H9 (cell line): ENCODE results near the gene MYOCD. TPM values are rescaled to one million over a fixed set of nuclear protein-coding genes. Genes with fewer than 3 reads are reported as not detected.

Experiments used
- DNase-seq: peaks from one replicate; pipeline ENCODE4 v3.0.0-alpha.2; 2017
- H2AFZ ChIP-seq: one replicate; pipeline ENCODE4 v1.6.1; 2013; ENCODE audit warnings: mild to moderate bottlenecking, low read length, control low read depth, moderate library complexity
- H2AK5ac ChIP-seq: 2 replicates; pipeline ENCODE4 v1.6.1; 2013; ENCODE audit warnings: low read length, control low read depth, mixed read lengths; ENCODE audit not compliant: insufficient read length
- H2BK120ac ChIP-seq: one replicate; pipeline ENCODE4 v1.6.1; 2013; ENCODE audit warnings: low read depth, mild to moderate bottlenecking, low read length, control low read depth, inconsistent platforms; ENCODE audit not compliant: poor library complexity, severe bottlenecking
- H2BK12ac ChIP-seq: 2 replicates; pipeline ENCODE4 v1.6.1; 2013; ENCODE audit warnings: low read length, control low read depth, mixed read lengths, low read depth; ENCODE audit not compliant: insufficient read length
- H2BK15ac ChIP-seq: 2 replicates; pipeline ENCODE4 v1.6.1; 2013; ENCODE audit warnings: low read depth, low read length, control low read depth
- H2BK20ac ChIP-seq: one replicate; pipeline ENCODE4 v1.6.1; 2013; ENCODE audit warnings: low read depth, mild to moderate bottlenecking, low read length, control low read depth, inconsistent platforms; ENCODE audit not compliant: poor library complexity, severe bottlenecking
- H2BK5ac ChIP-seq: 2 replicates; pipeline ENCODE4 v1.6.1; 2013; ENCODE audit warnings: low read length, control low read depth, mixed read lengths; ENCODE audit not compliant: insufficient read length
- H3K14ac ChIP-seq: 2 replicates; pipeline ENCODE4 v1.6.1; 2013; ENCODE audit warnings: low read length, control low read depth; ENCODE audit not compliant: insufficient read depth
- H3K18ac ChIP-seq: 2 replicates; pipeline ENCODE4 v1.6.1; 2013; ENCODE audit warnings: low read depth, mild to moderate bottlenecking, mixed read lengths, low read length, control low read depth; ENCODE audit not compliant: insufficient read length
- H3K23ac ChIP-seq: 2 replicates; pipeline ENCODE4 v1.6.1; 2013; ENCODE audit warnings: low read length, control low read depth, mixed read lengths, low read depth; ENCODE audit not compliant: insufficient read length
- H3K23me2 ChIP-seq: 2 replicates; pipeline ENCODE4 v1.6.1; 2013; ENCODE audit warnings: low read depth, mild to moderate bottlenecking, mixed read lengths, low read length, control low read depth; ENCODE audit not compliant: insufficient read length, poor library complexity, severe bottlenecking
- H3K27ac ChIP-seq: 2 replicates; pipeline ENCODE4 v1.5.1; 2013; ENCODE audit warnings: low read length, control low read depth, mixed read lengths, low read depth; ENCODE audit not compliant: insufficient read length
- H3K27me3 ChIP-seq: 2 replicates; pipeline ENCODE4 v1.6.1; 2013; ENCODE audit warnings: low read length, control low read depth, inconsistent platforms; ENCODE audit not compliant: insufficient read depth
- H3K4ac ChIP-seq: 2 replicates; pipeline ENCODE4 v1.6.1; 2013; ENCODE audit warnings: low read depth, mild to moderate bottlenecking, control low read depth, inconsistent platforms, low read length, moderate library complexity
- H3K4me1 ChIP-seq: 2 replicates; pipeline ENCODE4 v1.6.1; 2013; ENCODE audit warnings: low read length, control low read depth, inconsistent platforms; ENCODE audit not compliant: insufficient read depth
- H3K4me2 ChIP-seq: 2 replicates; pipeline ENCODE4 v1.6.1; 2013; ENCODE audit warnings: low read length, control low read depth, mixed read lengths; ENCODE audit not compliant: insufficient read length, insufficient read depth
- H3K56ac ChIP-seq: 2 replicates; pipeline ENCODE4 v1.6.1; 2013; ENCODE audit warnings: low read depth, mild to moderate bottlenecking, mixed read lengths, low read length, control low read depth; ENCODE audit not compliant: insufficient read length
- H3K79me1 ChIP-seq: 2 replicates; pipeline ENCODE4 v1.6.1; 2013; ENCODE audit warnings: low read depth, mild to moderate bottlenecking, moderate library complexity, low read length, control low read depth, inconsistent platforms; ENCODE audit not compliant: insufficient read depth, poor library complexity, severe bottlenecking
- H3K79me2 ChIP-seq: 2 replicates; pipeline ENCODE4 v1.6.1; 2013; ENCODE audit warnings: low read length, control low read depth, inconsistent platforms; ENCODE audit not compliant: insufficient read depth
- H3K9ac ChIP-seq: 2 replicates; pipeline ENCODE4 v1.6.1; 2013; ENCODE audit warnings: low read length, control low read depth, mixed read lengths; ENCODE audit not compliant: insufficient read length; ENCODE audit errors: extremely low read depth
- H3K9me3 ChIP-seq: one replicate; pipeline ENCODE4 v1.6.1; 2013; ENCODE audit warnings: low read depth, low read length, inconsistent platforms; ENCODE audit not compliant: control insufficient read depth
- H3T11ph ChIP-seq: one replicate; pipeline ENCODE4 v1.6.1; 2013; ENCODE audit warnings: mild to moderate bottlenecking, low read length, control low read depth, inconsistent platforms
- H4K20me1 ChIP-seq: one replicate; pipeline ENCODE4 v1.6.1; 2013; ENCODE audit not compliant: control insufficient read depth, insufficient read length, insufficient read depth
- H4K5ac ChIP-seq: 2 replicates; pipeline ENCODE4 v1.6.1; 2013; ENCODE audit warnings: low read depth, mild to moderate bottlenecking, mixed read lengths, low read length, control low read depth; ENCODE audit not compliant: insufficient read length
- H4K8ac ChIP-seq: replicated peaks from 2 replicates; pipeline ENCODE4 v1.6.1; 2013; ENCODE audit warnings: low read length, control low read depth, mixed read lengths, low read depth; ENCODE audit not compliant: insufficient read length
- H4K91ac ChIP-seq: 2 replicates; pipeline ENCODE4 v1.6.1; 2013; ENCODE audit warnings: low read depth, mild to moderate bottlenecking, moderate library complexity, mixed read lengths, low read length, control low read depth; ENCODE audit not compliant: insufficient read length
- H3K27ac Mint-ChIP-seq, 3 experiments: 2 replicates in 2 of 3; 3 replicates in 1 of 3; pipeline ENCODE4 v1.8.0; 2020 to 2021; ENCODE audit warnings: mixed read lengths in 3 of 3, mild to moderate bottlenecking in 1 of 3, moderate library complexity in 1 of 3
- H3K27me3 Mint-ChIP-seq: 2 replicates; pipeline ENCODE4 v1.8.0; 2021; ENCODE audit warnings: low read depth, mild to moderate bottlenecking, moderate library complexity, mixed read lengths
- H3K36me3 Mint-ChIP-seq, 3 experiments: 2 replicates in 2 of 3; 3 replicates in 1 of 3; pipeline ENCODE4 v1.8.0; 2020 to 2021; ENCODE audit warnings: low read depth in 3 of 3, mixed read lengths in 3 of 3; ENCODE audit not compliant: insufficient read depth in 1 of 3
- H3K4me1 Mint-ChIP-seq, 2 experiments: 2 replicates each; pipeline ENCODE4 v1.8.0; 2020; ENCODE audit warnings: mixed read lengths in 2 of 2
- H3K4me3 Mint-ChIP-seq, 2 experiments: 2 replicates in 1 of 2; 3 replicates in 1 of 2; pipeline ENCODE4 v1.8.0; 2020 to 2021; ENCODE audit warnings: mild to moderate bottlenecking in 2 of 2, mixed read lengths in 2 of 2, moderate library complexity in 1 of 2
- H3K9me3 Mint-ChIP-seq, 2 experiments: 2 replicates in 1 of 2; 3 replicates in 1 of 2; pipeline ENCODE4 v1.8.0; 2020; ENCODE audit warnings: mild to moderate bottlenecking in 2 of 2, mixed read lengths in 2 of 2, moderate library complexity in 1 of 2
- CTCF ChIP-seq: fragments of 200-600 bp; sonication (generic); conservative IDR thresholded peaks from 3 replicates; pipeline ENCODE4 v1.8.0; 2021; ENCODE audit warnings: antibody characterized with exemption, mild to moderate bottlenecking
- WGBS: extraction: QIAGEN DNeasy Blood & Tissue Kit; methylation state at CpG from one replicate; pipeline ENCODE4 v1.1.7; 2013; ENCODE audit warnings: missing lambda C conversion rate, low lambda C conversion rate, mixed read lengths; ENCODE audit not compliant: insufficient read length; ENCODE audit errors: extremely low coverage; 5-methylcytosine and 5-hydroxymethylcytosine counted together
- total RNA-seq: library from RNA; stranded (reverse); gene quantifications from 2 replicates; pipeline ENCODE4 v1.2.1, GENCODE V29; 2021

Gene MYOCD
- total RNA-seq, 1 experiment from 2014 or later, result 0.17 TPM

- no peak for DNase-seq
- Mint-ChIP-seq H3K27ac (no peak overlapping the region; a peak in 1 of 7 replicates), H3K27me3 (no peaks in the 10 kb centered on the region)
Measured at GRCh38 chr17:12680407-12680897, 14.8 kb downstream of the MYOCD start.

More at GRCh38 chr17:12680407-12680897, 14.8 kb downstream of the MYOCD start:
- Histone ChIP-seq H3K27ac (no peak overlapping the region), H4K8ac (no peak overlapping the region), H3K27me3 (no peaks in the 10 kb centered on the region), H3K23ac (no peak overlapping the region), H3K9ac (no peak overlapping the region), H3T11ph (no peak overlapping the region), H2BK12ac (no peak overlapping the region), H3K4ac (no peak overlapping the region), H3K18ac (no peak overlapping the region), H3K9me3 (no peaks in the 10 kb centered on the region), H3K4me1 (no peaks in the 10 kb centered on the region), H2BK120ac (no peak overlapping the region), H2AK5ac (no peak overlapping the region), H3K14ac (no peak overlapping the region), H2AFZ (no peak overlapping the region), H4K20me1 (no peaks in the 10 kb centered on the region), H3K79me2 (no peaks in the 10 kb centered on the region), H2BK5ac (no peak overlapping the region), H3K23me2 (no peaks in the 10 kb centered on the region), H3K4me2 (no peak overlapping the region), H4K5ac (no peak overlapping the region), H3K56ac (no peak overlapping the region), H4K91ac (no peak overlapping the region), H2BK15ac (no peak overlapping the region), H2BK20ac (no peak overlapping the region), H3K79me1 (no peaks in the 10 kb centered on the region)
- no peaks in the 10 kb centered on the region; a peak in 1 of 7 replicates for H3K36me3 Mint-ChIP-seq
- H3K9me3 Mint-ChIP-seq, result no peaks in the 10 kb centered on the region
- no CpG with 5 or more reads among the region's 14 CpGs for WGBS
- no peak for TF ChIP-seq CTCF
- H3K4me3 Mint-ChIP-seq, result no peak overlapping the region
- no peaks in the 10 kb centered on the region for H3K4me1 Mint-ChIP-seq
